DMS79 treated with DMSO at 0.1 percent for 48 hours (cell line): ENCODE results near the gene AZU1.

ENCODE experiments used
- DNase-seq: peaks from one replicate; lab custom pipeline; 2025; lab: John Stamatoyannopoulos, UW

AZU1 gene

DNA sequence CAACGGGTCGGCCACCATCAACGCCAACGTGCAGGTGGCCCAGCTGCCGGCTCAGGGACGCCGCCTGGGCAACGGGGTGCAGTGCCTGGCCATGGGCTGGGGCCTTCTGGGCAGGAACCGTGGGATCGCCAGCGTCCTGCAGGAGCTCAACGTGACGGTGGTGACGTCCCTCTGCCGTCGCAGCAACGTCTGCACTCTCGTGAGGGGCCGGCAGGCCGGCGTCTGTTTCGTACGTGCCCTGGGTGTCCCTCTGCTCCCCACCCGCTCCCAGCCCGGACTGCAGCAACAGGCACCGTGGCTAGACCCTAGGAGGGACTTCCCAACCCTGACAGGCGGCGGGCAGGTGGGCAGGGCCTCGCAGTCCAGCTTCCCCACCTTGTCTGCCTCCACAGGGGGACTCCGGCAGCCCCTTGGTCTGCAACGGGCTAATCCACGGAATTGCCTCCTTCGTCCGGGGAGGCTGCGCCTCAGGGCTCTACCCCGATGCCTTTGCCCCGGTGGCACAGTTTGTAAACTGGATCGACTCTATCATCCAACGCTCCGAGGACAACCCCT, 28.0 kb downstream of the AZU1 start:
- DNase-seq, result no peak

DNA sequence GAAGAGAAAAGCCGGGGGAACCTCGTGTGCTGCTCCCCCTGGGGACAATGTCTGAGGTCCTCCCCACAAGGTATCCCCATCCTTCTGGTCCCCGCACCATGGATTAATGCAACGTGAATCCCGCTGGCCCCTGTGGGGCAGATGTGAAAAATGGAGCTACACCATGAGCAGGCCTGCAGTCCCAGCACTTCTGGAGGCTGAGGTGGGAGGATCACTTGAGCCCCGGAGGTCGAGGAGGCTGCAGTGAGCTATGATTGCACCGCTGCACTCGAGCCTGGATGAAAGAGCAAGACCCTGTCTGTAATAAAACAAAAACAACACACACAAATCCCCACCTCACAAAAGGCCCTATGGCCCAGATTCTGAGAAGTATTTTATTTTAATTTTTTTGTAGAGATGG, 30.6 kb downstream of the AZU1 start:
- DNase-seq, result no peak

DNA sequence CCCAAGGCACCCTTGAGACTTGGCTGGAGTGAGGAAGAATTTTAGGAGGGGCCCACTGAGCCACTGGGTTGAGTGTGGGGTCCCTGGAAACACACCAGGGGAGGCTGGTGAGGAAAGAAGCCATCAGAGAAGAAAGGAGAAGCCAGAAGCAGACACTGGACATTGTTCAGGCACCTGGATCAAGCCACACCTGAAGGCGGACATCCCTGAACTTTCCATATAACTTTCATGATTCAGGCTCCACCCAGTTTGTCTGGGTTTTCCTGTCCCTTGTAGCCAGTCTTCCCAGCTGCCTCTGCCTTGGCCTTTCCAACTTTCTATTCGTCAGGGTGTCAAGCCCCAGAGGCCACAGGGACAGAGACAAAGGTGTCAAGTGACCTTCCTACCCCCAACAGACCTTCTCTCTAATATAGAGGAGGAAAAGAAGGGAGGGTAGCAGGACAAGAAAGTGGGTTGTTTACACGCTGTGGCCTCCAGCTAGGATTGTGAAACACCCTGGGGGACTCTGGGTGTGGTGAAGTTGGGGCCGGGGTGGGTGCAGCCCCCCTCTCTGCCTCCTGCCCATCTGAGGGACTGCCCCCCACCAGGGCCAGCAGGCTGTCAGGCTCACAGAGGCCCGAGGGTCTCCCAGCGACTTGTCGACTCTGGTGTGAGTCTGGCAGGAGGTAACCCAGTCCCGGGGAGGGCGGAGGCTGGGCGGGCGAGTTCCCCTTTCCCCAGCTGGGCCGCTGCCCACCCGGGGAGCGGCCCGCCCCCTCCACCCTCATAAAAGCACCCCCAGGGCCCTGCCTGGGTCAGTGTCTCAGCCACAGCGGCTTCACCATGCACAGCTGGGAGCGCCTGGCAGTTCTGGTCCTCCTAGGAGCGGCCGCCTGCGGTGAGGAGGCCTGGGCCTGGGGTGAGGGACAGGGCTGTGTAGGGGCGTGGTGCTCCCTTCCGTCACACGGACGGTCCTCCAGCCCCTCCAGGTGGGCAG, 31.5 kb downstream of the AZU1 start, which contains the start of gene CFD:
Gene CFD (plus strand): TSS at position 797 of the 976 bp plus-strand sequence. CDS start 26 bp downstream, at position 823.
- DNase-seq, result no peak

DNA sequence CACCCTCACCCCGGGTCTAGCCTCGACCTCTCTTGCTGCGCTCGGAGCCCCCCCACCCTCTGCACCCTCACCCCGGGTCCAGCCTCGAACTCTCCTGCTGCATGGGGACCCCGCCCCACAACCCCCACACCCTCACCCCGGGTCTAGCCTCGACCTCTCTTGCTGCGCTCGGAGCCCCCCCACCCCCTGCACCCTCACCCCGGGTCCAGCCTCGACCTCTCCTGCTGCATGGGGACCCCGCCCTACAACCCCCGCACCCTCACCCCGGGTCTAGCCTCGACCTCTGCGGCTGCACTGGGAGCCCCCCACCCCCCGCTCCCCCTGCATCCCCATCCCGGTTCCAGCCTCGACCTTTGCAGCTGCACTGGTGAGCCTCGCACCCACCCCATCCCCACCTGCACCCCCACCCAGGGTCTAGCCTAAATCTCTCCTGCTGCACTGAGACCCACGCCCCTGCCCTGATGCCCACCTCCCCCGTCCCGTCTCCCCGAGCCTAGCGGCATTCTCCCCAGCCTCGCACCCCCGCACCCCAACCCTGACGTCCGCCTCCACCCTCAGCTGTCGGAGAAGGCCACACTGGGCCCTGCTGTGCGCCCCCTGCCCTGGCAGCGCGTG, 33.6 kb downstream of the AZU1 start:
- DNase-seq, result no peak

DNA sequence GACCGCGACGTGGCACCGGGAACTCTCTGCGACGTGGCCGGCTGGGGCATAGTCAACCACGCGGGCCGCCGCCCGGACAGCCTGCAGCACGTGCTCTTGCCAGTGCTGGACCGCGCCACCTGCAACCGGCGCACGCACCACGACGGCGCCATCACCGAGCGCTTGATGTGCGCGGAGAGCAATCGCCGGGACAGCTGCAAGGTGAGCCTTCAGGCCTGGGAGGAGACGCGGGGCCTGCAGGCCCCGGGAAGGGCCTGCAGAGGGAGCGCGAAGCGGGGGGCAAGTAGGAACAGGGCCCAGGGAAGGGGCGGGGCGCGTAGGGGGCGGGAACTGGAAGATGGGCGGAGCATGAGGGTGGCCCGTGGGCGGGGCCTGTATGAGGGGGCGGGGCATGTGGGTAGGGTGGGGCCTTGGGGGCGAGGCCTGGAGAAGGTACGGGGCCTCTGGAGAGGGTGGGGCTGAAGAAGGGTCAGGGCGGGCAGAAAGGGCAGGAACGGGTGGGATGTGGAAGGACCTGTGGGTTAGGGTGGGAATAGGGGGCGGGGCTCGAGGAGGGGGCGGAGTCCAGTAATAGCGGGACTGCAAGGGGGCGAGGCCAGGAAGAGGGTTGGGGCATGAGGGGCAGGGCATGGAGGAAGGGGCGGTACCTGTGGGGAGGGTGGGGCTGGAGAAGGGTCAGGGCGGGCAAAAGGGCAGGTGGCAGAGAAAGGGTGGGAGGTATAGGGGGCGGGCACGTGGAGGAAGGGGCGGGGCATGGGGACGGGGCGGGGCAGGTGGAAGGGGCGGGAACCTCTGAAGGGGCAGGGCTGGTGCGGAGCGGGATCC, 34.3 kb downstream of the AZU1 start:
- DNase-seq, result no peak

DNA sequence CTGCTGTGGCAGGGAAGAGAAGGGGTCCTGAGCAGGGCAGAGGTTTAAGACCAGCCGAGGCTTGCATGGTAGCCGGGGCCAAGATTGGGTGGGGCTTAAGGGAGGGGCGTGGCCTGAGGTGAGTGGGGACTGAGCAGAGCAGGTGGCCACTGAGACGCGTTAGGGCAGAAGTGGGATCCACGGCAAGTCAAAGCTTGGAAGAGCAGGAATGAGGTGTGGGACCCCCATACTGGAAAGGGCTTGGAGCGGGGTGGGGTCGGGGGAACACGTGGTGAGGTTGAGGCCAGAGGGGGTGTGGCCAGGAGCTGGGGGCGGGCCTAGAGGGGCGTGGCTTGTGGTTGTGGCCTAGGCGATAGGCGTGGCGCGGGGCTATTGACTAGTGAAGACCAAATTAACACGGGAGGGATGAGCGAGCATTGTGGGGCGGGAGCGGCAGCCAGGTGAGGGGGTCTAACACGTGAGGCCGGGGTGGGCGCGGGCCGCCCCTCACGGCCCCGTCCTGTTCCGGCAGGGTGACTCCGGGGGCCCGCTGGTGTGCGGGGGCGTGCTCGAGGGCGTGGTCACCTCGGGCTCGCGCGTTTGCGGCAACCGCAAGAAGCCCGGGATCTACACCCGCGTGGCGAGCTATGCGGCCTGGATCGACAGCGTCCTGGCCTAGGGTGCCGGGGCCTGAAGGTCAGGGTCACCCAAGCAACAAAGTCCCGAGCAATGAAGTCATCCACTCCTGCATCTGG, 35.1 kb downstream of the AZU1 start:
- DNase-seq, result no peak

DNA sequence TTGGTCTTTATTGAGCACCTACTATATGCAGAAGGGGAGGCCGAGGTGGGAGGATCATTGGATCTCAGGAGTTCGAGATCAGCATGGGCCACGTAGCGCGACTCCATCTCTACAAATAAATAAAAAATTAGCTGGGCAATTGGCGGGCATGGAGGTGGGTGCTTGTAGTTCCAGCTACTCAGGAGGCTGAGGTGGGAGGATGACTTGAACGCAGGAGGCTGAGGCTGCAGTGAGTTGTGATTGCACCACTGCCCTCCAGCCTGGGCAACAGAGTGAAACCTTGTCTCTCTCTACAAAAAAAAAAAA, 35.6 kb downstream of the AZU1 start:
- DNase-seq, result no peak

DNA sequence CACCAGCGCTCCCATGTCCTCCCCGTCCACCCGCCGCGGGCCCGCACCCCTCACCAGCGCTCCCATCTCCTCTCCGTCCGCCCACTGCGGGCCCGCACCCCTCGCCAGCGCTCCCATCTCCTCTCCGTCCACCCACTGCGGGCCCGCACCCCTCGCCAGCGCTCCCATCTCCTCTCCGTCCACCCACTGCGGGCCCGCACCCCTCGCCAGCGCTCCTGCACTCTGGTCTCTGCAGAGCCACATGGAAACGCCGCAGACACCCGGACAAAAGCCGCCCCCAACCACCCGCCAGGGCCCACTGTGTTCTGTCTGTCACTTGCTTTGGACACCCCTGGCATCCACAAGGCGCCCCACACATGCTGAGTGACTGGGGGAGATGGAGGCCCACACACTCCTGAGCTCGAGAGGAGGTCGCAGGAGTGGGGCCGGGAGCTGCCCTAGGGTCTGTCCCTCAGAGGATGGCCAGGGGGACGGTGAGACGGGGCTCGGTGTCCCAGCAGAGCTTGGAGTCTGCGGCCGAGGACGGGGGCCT, 39.2 kb downstream of the AZU1 start:
- DNase-seq, result no peak

DNA sequence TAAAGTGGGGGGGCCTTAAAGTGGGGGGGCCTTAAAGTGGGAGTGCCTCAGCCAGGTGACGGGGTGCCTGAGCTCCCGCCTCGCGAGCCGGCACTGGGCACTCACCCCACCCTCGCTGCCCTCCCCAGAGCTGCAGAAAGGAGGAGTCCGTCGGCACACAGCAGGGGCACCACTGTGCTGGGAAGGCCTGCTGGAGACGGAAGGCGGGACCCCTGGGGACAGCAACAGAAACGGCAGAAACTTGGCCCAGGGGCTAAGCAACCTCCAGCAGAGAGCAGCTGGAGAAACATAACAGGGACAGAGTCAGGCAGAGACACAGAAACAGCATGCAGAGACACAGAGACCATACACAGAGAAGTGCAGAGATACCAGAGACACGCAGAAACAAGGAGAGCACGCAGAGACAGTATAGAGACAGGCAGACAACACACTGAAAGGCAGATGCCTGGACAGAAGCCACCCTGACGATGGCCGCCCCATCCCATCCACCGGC, 39.7 kb downstream of the AZU1 start:
- DNase-seq, result no peak

DNA sequence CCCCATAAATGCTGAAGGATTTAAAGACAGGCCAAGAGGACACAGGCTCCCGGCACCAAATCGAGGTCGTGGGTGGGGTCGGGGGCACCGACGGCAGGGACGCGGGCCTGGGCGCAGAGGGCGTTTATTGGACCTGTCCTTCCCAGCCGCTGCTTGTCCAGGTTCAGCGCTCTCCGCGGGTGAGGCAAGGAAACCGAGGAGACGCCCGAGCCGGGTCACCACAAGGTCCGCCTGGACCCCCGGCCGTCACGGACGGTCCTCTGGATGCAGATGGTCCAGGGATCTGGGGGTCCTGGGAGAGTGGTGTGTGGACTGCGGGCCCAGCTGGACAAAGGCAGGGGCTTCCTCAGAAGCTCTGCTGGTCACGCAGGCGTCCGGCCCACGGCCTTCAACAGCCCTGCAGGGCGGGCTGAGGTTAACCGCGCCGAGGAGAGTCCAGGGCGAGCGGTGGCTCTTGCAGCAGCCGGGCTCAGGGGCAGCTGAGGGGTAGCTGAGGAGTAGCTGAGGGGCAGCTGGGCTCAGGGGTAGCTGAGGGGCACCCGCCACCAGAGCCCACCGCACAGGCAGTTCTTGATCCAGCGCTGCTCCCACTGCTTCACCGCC, 40.3 kb downstream of the AZU1 start:
- no peak for DNase-seq

DNA sequence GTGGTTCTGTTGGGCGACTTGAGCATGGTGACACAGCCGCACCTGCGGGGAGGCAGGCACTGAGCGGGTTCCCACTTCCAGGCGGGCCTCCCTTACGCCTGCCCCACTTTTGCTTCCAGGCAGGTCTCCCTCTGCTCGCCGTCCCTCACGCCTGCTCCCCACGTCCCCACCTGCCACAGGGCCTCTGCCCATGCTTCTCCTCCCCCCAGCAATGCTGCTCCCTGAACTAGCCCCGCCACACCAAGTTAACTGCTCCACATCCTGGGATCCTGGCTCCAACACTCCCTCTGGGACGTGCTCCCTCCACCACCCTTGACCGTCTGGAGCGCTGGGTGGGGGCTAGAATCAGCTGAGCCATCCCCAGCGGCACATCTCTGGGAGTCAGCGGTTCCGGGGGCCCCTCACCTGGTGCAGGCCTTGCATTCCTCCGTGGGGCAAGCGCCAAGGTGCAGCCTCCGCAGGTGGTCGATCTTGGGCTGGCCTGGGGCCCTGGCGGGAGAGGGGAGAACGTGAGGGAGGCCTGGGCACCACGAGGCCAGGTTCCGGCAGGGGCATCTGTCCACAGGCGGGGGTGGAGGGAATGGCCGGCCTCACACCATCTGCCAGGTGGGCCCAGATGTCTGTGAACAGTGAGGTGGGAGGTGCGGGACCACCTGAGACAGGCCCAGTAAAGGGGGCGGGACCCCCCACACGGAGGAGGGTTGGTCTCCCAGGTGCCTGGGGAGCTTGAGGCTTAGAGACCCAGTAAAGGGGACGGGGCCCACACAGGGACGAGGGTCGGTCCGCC, 41.0 kb downstream of the AZU1 start:
- DNase-seq, result no peak

DNA sequence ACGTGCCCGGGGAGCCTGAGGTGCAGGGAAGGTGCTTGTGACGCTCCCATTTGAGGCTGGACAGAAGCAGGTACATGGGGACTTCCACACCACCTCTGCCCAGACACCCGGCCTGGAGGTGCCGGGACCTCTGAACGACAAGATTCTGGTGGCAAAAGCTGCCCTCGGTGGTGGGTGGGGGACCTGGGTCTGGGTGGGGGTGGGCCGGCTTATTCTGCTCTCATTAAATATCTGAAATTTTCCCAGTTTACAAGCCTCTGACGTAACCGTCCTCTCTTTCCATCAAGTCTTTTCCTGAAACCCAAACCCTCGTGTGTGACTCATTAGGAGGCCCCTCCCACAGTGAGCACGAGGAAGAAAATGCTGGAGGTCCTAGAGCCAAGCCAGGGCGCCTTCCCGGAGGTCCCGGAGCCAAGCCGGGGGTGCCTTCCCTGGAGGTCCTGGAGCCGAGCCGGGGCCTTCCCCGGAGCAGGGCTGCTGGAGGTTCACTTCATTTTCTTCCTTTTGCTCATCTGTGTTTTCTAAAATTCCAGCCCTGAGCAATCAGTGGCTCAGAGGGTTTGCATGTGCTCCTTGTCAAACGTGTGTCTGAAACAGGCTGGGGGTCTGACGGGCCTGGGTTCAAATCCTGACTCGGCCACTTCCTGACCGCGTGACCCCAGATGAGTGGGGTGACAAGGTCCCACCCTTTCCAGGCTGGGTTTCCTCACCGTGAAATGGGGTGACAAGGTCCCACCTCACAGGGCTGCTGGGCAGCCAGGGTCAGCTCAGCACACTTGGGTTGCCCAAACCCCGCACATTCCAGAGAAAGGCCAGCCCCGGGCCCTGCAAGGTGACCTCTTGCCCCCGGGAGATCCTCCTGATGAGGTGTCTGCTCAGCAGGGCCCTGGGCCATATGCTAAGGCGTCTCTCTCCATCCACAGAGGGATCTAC, 41.9 kb downstream of the AZU1 start:
- no peak for DNase-seq

DNA sequence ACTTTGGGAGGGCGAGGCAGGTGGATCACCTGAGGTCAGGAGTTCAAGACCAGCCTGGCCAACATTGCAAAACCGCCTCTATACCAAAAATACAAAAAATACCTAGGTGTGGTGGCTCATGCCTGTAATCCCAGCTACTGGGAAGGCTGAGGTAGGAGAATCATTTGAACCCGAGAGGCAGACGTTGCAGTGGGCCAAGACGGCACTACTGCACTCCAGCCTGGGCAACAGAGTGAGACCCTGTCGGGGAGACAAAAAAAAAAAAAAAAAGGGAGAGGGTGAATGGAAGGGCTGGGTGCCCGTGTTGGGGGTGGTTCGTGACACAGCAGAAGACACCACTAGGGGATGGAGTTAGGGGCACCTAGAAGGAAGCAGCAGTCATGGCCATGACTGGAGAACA, 42.7 kb downstream of the AZU1 start:
- DNase-seq, result no peak

DNA sequence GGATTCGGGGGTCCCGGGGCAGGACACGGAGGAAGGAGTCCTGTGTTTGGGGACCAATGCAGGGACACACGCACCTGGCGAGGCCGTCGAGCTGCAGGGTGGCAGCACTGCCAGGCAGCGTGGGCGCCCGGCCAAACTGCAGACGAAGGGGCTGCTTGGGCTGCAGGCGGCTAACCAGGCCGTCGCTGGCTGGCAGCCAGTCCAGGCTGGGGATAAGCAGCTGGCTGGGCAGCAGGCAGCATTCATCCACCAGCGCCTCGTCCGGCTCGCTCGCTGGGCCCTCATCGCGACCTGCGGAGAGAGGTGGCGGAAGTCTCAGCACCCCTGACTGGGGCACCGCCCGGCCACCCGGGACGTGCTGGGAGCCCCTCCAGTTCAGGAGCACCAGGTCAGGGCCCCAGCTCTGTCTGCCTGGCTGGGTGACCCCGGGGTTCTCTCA, 43.3 kb downstream of the AZU1 start:
- peak; percentile 74 for DNase-seq

DNA sequence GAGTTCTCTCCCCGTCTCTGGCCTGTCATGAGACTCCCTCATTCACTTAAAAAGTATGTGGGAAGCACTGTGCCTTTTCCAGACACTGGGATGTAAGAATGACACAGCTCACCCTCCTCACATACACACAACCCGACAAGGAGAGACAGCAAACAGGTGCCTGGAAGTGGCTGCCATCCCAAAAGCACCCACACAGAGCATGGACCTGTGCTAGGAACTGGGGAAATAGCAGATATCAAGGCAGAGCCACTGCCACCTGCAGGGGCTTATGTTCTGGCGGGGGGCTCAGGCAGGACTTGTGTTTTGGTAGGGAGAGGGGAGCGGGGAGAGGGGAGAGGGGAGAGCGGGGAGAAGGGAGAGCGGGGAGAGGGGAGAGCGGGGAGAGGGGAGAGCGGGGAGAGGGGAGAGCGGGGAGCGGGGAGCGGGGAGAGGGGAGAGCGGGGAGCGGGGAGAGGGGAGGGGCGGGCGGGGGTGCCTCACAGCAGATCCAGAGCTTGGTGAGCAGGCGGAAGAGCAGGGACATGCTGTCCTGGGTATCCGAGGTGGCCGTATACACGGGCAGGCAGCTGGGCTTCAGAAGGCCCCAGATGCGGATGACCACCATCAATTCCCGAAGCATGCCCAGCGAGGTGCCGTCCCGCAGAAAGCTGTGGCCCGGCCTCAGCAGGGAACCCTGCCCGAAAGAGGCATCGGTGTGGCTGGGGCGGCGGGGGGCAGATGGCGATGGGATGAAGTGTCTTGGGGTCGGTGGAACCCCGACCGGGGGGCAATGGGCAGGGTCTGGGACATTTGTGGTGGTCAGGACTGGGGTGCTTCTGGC, 44.0 kb downstream of the AZU1 start:
- no peak for DNase-seq

DNA sequence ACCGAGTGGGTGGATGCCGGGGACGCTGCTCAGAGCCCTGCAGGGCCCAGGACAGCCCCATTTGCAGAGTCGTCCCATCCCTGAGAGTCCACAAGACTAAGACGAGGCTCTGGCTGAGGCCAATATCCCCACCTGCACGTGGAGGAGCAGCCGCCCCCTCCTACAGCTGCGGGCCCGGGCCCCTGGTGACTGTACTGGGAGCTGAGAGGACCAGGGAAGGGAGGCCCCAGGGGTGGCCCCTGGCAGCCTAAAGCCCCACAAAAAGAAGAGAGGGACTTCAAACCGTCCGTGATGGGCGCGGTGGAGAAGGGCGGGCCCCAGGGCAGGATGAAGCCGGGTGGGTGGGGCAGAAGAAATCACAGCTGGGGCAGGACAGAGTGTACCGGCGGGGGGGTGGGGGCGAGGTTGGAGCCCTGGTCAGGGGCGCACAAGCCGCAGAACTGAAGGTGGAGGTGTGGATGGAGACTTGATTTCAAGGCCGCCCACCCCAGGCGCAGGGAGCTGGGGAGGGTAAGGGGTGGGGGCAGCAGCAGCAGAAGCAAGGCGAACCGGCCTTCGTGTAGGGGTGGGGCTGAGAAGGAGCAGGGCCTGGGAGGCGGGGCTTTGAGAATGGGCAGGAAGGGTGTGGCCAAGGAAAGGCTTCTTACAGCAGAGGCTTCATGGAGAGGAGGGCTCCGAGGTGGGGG, 44.8 kb downstream of the AZU1 start:
- no peak for DNase-seq

DNA sequence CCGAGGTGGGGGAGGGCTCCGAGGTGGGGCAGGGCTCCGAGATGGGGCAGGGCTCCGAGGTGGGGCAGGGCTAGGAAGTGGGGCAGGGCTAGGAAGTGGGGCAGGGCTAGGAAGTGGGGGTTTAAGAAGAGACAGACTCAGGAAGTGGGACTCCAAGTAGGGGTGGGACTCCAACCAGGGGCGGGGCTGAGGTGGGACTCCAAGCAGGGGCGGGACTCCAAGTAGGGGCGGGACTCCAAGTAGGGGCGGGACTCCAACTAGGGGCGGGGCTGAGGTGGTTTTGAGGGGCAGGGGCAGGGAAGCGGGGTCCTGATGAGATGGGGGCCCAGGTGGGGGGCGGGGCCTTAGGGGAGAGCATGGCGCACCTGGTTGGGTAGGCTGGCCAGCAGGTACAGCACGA, 45.4 kb downstream of the AZU1 start:
- no peak for DNase-seq
